ENCODE results near the gene NCBP2L.

DNA sequence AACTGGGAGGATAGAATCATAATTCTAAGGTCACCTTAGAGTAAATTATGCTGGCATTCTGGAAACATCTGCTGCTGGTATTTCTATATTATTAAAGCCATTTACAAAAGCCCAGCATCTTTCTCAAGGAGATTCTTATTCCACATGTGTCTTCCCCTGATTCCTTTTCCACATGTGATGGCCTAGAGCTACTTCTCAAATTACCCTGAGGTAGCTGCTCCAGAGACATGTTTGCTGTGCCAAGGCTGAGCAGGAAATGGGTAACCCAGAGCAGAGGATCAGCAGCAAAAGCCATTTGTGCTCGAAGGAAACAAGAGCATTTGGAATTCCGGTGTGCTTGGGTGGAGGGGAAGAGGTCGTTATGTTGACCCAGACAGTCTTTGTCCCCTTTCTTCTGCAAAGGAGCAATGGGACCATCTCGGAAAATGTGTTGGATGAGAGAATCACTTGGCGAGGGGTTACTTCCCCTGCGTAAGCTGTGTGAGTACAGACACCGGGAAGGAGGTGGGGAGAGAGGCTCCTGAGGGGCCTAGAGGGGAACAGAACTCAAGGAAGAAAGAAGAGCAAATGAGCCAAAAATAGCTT, 26.6 kb upstream of the NCBP2L start:
- TF ChIP-seq, protein P1, sequence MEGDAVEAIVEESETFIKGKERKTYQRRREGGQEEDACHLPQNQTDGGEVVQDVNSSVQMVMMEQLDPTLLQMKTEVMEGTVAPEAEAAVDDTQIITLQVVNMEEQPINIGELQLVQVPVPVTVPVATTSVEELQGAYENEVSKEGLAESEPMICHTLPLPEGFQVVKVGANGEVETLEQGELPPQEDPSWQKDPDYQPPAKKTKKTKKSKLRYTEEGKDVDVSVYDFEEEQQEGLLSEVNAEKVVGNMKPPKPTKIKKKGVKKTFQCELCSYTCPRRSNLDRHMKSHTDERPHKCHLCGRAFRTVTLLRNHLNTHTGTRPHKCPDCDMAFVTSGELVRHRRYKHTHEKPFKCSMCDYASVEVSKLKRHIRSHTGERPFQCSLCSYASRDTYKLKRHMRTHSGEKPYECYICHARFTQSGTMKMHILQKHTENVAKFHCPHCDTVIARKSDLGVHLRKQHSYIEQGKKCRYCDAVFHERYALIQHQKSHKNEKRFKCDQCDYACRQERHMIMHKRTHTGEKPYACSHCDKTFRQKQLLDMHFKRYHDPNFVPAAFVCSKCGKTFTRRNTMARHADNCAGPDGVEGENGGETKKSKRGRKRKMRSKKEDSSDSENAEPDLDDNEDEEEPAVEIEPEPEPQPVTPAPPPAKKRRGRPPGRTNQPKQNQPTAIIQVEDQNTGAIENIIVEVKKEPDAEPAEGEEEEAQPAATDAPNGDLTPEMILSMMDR (conservative IDR thresholded peaks at IDR 0.05; ENCODE audit: low read depth in 2 of 2), result no peak
- TF ChIP-seq JUNB (IDR thresholded peaks at IDR 0.05; ENCODE audit: unreplicated experiment) (no peak), EZH2 (IDR thresholded peaks at IDR 0.05; ENCODE audit: low read depth, unreplicated experiment) (no peak), NANOG (IDR thresholded peaks at IDR 0.05; ENCODE audit: borderline replicate concordance) (no peak), ETS1 (IDR thresholded peaks at IDR 0.05) (no peak), EZH2phosphoT487 (IDR thresholded peaks at IDR 0.05; ENCODE audit: unreplicated experiment) (no peak), POLR2AphosphoS5 (IDR thresholded peaks at IDR 0.05; ENCODE audit: low read depth) (no peak), ZNF114 (CRISPR knock-in tag; IDR thresholded peaks at IDR 0.05) (no peak), ZNF462 (CRISPR knock-in tag; IDR thresholded peaks at IDR 0.05) (no peak), CREB1 (CRISPR knock-in tag; IDR thresholded peaks at IDR 0.05; ENCODE audit: low read depth) (no peak), STAT1 (IDR thresholded peaks at IDR 0.05; ENCODE audit: unreplicated experiment) (no peak)
- TF ChIP-seq, protein P2, sequence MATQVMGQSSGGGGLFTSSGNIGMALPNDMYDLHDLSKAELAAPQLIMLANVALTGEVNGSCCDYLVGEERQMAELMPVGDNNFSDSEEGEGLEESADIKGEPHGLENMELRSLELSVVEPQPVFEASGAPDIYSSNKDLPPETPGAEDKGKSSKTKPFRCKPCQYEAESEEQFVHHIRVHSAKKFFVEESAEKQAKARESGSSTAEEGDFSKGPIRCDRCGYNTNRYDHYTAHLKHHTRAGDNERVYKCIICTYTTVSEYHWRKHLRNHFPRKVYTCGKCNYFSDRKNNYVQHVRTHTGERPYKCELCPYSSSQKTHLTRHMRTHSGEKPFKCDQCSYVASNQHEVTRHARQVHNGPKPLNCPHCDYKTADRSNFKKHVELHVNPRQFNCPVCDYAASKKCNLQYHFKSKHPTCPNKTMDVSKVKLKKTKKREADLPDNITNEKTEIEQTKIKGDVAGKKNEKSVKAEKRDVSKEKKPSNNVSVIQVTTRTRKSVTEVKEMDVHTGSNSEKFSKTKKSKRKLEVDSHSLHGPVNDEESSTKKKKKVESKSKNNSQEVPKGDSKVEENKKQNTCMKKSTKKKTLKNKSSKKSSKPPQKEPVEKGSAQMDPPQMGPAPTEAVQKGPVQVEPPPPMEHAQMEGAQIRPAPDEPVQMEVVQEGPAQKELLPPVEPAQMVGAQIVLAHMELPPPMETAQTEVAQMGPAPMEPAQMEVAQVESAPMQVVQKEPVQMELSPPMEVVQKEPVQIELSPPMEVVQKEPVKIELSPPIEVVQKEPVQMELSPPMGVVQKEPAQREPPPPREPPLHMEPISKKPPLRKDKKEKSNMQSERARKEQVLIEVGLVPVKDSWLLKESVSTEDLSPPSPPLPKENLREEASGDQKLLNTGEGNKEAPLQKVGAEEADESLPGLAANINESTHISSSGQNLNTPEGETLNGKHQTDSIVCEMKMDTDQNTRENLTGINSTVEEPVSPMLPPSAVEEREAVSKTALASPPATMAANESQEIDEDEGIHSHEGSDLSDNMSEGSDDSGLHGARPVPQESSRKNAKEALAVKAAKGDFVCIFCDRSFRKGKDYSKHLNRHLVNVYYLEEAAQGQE (IDR thresholded peaks at IDR 0.05; ENCODE audit: unreplicated experiment), result no peak

Data from GM23338 (cell line).